Memory B cell (primary cell): ENCODE data around the gene RNASEH2C.
A peak's percentile ranks its signal among the peaks of the same experiment; 100 is the strongest.
"Not testable (repeated sequence)": the region's sequence is repeated elsewhere in the genome, so short reads cannot be mapped to it uniquely, and the experiment has no call there.

ENCODE experiments used
- ATAC-seq: fragments of 150-1000 bp; cut with Tn5 transposase; 2 replicates; pipeline ENCODE4 v1.10.0; 2021; ENCODE audit warnings: low read depth, mild to moderate bottlenecking, moderate library complexity
- DNase-seq, 2 donors: peaks; one replicate each; pipeline ENCODE4 v3.0.0; 2022; ENCODE audit warnings: low spot score in 2 of 2
- H3K27ac Mint-ChIP-seq: one replicate; pipeline ENCODE4 v1.8.0; 2022; ENCODE audit warnings: mild to moderate bottlenecking, moderate library complexity, mixed read lengths
- H3K27me3 Mint-ChIP-seq: one replicate; pipeline ENCODE4 v1.8.0; 2022; ENCODE audit warnings: mixed read lengths
- H3K36me3 Mint-ChIP-seq: one replicate; pipeline ENCODE4 v1.8.0; 2022; ENCODE audit warnings: mild to moderate bottlenecking, mixed read lengths
- H3K4me1 Mint-ChIP-seq: one replicate; pipeline ENCODE4 v1.8.0; 2022; ENCODE audit warnings: mixed read lengths
- H3K4me3 Mint-ChIP-seq: one replicate; pipeline ENCODE4 v1.8.0; 2022; ENCODE audit warnings: mild to moderate bottlenecking, moderate library complexity, mixed read lengths
- H3K9me3 Mint-ChIP-seq: one replicate; pipeline ENCODE4 v1.8.0; 2022; ENCODE audit warnings: mixed read lengths

Gene RNASEH2C

GRCh38 chr11:65711785-65712632, 8.6 kb downstream of the RNASEH2C start, which contains the start of gene KAT5:
TSS of gene KAT5 (plus strand) at chr11:65712252. CDS start at chr11:65712268, 16 bp downstream.
- peak within 1 kb of the TSS; percentile 99 for H3K27ac Mint-ChIP-seq
- peak within 1 kb of the TSS; percentile 92 for H3K4me3 Mint-ChIP-seq
- no peaks in the 10 kb centered on the region for H3K9me3 Mint-ChIP-seq
- H3K4me1 Mint-ChIP-seq, result peaks cover 14% of the 10 kb centered on the region
- H3K27me3 Mint-ChIP-seq, result no peaks in the 10 kb centered on the region
- H3K36me3 Mint-ChIP-seq, result peaks cover 20% of the 10 kb centered on the region
- ATAC-seq (peak; percentile 86), DNase-seq (peak; percentile 99)

- H3K4me1 Mint-ChIP-seq, result peaks cover 14% of the 10 kb centered on the region
- no peak for DNase-seq
- H3K9me3 Mint-ChIP-seq, result no peaks in the 10 kb centered on the region
- H3K36me3 Mint-ChIP-seq, result peaks cover 14% of the 10 kb centered on the region
- no peak overlapping the region for H3K4me3 Mint-ChIP-seq
- no peaks in the 10 kb centered on the region for H3K27me3 Mint-ChIP-seq
- no peak overlapping the region for H3K27ac Mint-ChIP-seq
- ATAC-seq, result no peak
These were observed 10.2 kb downstream of the RNASEH2C start for GRCh38 chr11:65710421-65710820.

- H3K4me3 Mint-ChIP-seq, result no peak overlapping the region
- H3K36me3 Mint-ChIP-seq, result peaks cover 8% of the 10 kb centered on the region
- H3K9me3 Mint-ChIP-seq, result no peaks in the 10 kb centered on the region
- H3K4me1 Mint-ChIP-seq, result peaks cover 10% of the 10 kb centered on the region
- H3K27me3 Mint-ChIP-seq, result no peaks in the 10 kb centered on the region
- DNase-seq (no peak), ATAC-seq (no peak)
- no peak overlapping the region for H3K27ac Mint-ChIP-seq
These were observed 10.9 kb downstream of the RNASEH2C start for GRCh38 chr11:65709661-65710060.

GRCh38 chr11:65708451-65708850, 12.1 kb downstream of the RNASEH2C start:
- Mint-ChIP-seq H3K27me3 (no peaks in the 10 kb centered on the region), H3K4me1 (peaks cover 7% of the 10 kb centered on the region), H3K9me3 (no peaks in the 10 kb centered on the region), H3K4me3 (no peak overlapping the region), H3K36me3 (peaks cover 2% of the 10 kb centered on the region), H3K27ac (no peak overlapping the region)
- no peak for DNase-seq
- ATAC-seq, result no peak

- peak overlapping the region; percentile 60 for H3K4me3 Mint-ChIP-seq
- not testable (repeated sequence) for H3K27me3 Mint-ChIP-seq, H3K4me1 Mint-ChIP-seq, H3K9me3 Mint-ChIP-seq, H3K36me3 Mint-ChIP-seq, ATAC-seq, DNase-seq
- H3K27ac Mint-ChIP-seq, result peak overlapping the region; percentile 9
These were observed 13.6 kb downstream of the RNASEH2C start for GRCh38 chr11:65707002-65707401.

GRCh38 chr11:65706303-65706763, 14.3 kb downstream of the RNASEH2C start:
- not testable (repeated sequence) for H3K36me3 Mint-ChIP-seq, H3K9me3 Mint-ChIP-seq, H3K27me3 Mint-ChIP-seq, H3K4me1 Mint-ChIP-seq
- DNase-seq (peak; percentile 66 to 73), ATAC-seq (peak; percentile 54)
- peak overlapping the region; percentile 72 for H3K4me3 Mint-ChIP-seq
- H3K27ac Mint-ChIP-seq, result peak overlapping the region; percentile 9

GRCh38 chr11:65703846-65704245, 16.8 kb downstream of the RNASEH2C start:
- no peak overlapping the region for H3K27ac Mint-ChIP-seq
- peaks cover 2% of the 10 kb centered on the region for H3K9me3 Mint-ChIP-seq
- peaks cover 2% of the 10 kb centered on the region for H3K27me3 Mint-ChIP-seq
- H3K36me3 Mint-ChIP-seq, result no peaks in the 10 kb centered on the region
- no peak overlapping the region for H3K4me3 Mint-ChIP-seq
- DNase-seq, result no peak
- peaks cover 16% of the 10 kb centered on the region for H3K4me1 Mint-ChIP-seq
- ATAC-seq, result no peak

- H3K27me3 Mint-ChIP-seq, result peaks cover 5% of the 10 kb centered on the region
- peaks cover 2% of the 10 kb centered on the region for H3K9me3 Mint-ChIP-seq
- no peak for DNase-seq
- H3K36me3 Mint-ChIP-seq, result no peaks in the 10 kb centered on the region
- H3K4me1 Mint-ChIP-seq, result peaks cover 12% of the 10 kb centered on the region
- no peak overlapping the region for H3K27ac Mint-ChIP-seq
- H3K4me3 Mint-ChIP-seq, result no peak overlapping the region
- ATAC-seq, result no peak
These were observed 18.9 kb downstream of the RNASEH2C start for GRCh38 chr11:65701686-65702085.

- peaks cover 5% of the 10 kb centered on the region for H3K27me3 Mint-ChIP-seq
- H3K9me3 Mint-ChIP-seq, result peaks cover 2% of the 10 kb centered on the region
- no peak overlapping the region for H3K4me3 Mint-ChIP-seq
- no peak overlapping the region for H3K27ac Mint-ChIP-seq
- DNase-seq, result peak in 1 of 2 donors; percentile 31
- H3K4me1 Mint-ChIP-seq, result peaks cover 12% of the 10 kb centered on the region
- no peaks in the 10 kb centered on the region for H3K36me3 Mint-ChIP-seq
- peak; percentile 97 for ATAC-seq
These were observed 20.2 kb downstream of the RNASEH2C start for GRCh38 chr11:65700399-65700798.

GRCh38 chr11:65699306-65699705, 21.3 kb downstream of the RNASEH2C start:
- Mint-ChIP-seq H3K36me3 (no peaks in the 10 kb centered on the region), H3K27ac (no peak overlapping the region), H3K27me3 (peaks cover 5% of the 10 kb centered on the region), H3K4me3 (no peak overlapping the region), H3K4me1 (peaks cover 12% of the 10 kb centered on the region), H3K9me3 (peaks cover 2% of the 10 kb centered on the region)
- DNase-seq (no peak), ATAC-seq (no peak)

GRCh38 chr11:65698205-65698604, 22.4 kb downstream of the RNASEH2C start:
- H3K27me3 Mint-ChIP-seq, result peaks cover 5% of the 10 kb centered on the region
- peak overlapping the region; percentile 21 for H3K27ac Mint-ChIP-seq
- no peaks in the 10 kb centered on the region for H3K36me3 Mint-ChIP-seq
- H3K4me1 Mint-ChIP-seq, result peaks cover 12% of the 10 kb centered on the region
- no peak overlapping the region for H3K4me3 Mint-ChIP-seq
- H3K9me3 Mint-ChIP-seq, result peaks cover 2% of the 10 kb centered on the region
- ATAC-seq, result no peak
- no peak for DNase-seq

GRCh38 chr11:65696802-65697552, 23.6 kb downstream of the RNASEH2C start:
- no peak for ATAC-seq
- no peak overlapping the region for H3K27ac Mint-ChIP-seq
- no peak overlapping the region for H3K4me3 Mint-ChIP-seq
- H3K36me3 Mint-ChIP-seq, result no peaks in the 10 kb centered on the region
- H3K27me3 Mint-ChIP-seq, result peaks cover 5% of the 10 kb centered on the region
- DNase-seq, result no peak
- H3K4me1 Mint-ChIP-seq, result peaks cover 9% of the 10 kb centered on the region
- peaks cover 2% of the 10 kb centered on the region for H3K9me3 Mint-ChIP-seq

- Mint-ChIP-seq H3K36me3 (no peaks in the 10 kb centered on the region), H3K4me1 (peaks cover 9% of the 10 kb centered on the region), H3K27ac (no peak overlapping the region), H3K9me3 (peaks cover 2% of the 10 kb centered on the region), H3K27me3 (peaks cover 5% of the 10 kb centered on the region), H3K4me3 (no peak overlapping the region)
- ATAC-seq, result no peak
- DNase-seq, result no peak
These were observed 24.9 kb downstream of the RNASEH2C start for GRCh38 chr11:65695459-65696241.

GRCh38 chr11:65692367-65692766, 28.2 kb downstream of the RNASEH2C start:
- DNase-seq (no peak), ATAC-seq (no peak)
- no peaks in the 10 kb centered on the region for H3K27me3 Mint-ChIP-seq
- no peak overlapping the region for H3K27ac Mint-ChIP-seq
- H3K36me3 Mint-ChIP-seq, result no peaks in the 10 kb centered on the region
- no peak overlapping the region for H3K4me3 Mint-ChIP-seq
- H3K9me3 Mint-ChIP-seq, result no peaks in the 10 kb centered on the region
- no peaks in the 10 kb centered on the region for H3K4me1 Mint-ChIP-seq
